HuH-7 (cell line): ENCODE data around the gene MTX1.
"Not testable (repeated sequence)": the region's sequence is repeated elsewhere in the genome, so short reads cannot be mapped to it uniquely, and the experiment has no call there.

Experiments
- DNase-seq: peaks from one replicate; pipeline ENCODE4 v3.0.0; 2011; ENCODE audit warnings: low spot score

Gene MTX1

GRCh38 chr1:155207806-155208540 is 522 bp upstream of the MTX1 start, which contains the start of gene THBS3:
Gene THBS3, minus strand, starts transcription at chr1:155207897. Its CDS starts 21 bp downstream, at chr1:155207876.
- no peak for DNase-seq

GRCh38 chr1:155209312-155209721 is 822 bp downstream of the MTX1 start:
- DNase-seq = no peak

DNA sequence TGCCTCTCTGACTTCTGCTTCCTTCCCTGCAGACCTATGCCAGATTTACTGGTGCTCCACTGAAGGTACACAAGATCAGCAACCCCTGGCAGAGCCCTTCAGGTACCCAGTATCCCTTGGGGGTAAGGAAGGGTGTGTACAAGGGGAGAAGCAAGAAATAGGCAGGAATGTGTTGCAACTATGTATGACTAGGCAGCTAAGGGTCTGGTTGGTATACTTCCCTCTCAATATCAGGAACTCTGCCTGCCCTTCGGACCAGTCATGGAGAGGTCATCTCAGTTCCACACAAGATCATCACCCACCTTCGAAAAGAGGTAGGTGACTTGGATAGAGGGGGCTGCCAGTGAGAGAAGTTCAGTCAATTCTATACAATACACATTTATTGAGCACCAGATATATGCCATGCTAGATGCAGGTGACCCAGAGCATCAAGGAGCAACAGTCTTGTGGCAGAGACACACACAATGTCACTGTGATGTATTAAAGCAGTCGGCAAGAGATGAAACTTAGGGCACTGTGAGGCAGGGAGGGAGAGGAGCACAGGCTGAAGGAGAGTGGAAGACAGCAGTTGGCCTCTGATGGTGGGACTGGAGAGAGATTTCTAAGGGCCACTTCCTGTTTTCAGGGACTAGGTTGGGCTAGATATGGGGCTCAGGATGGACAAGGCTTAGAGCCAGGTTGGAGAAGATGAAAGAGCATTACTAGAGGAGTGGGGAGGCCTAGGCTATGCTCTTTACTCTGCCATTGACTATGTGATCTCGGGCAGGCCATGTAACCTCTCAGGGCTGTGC is 2.0 kb downstream of the MTX1 start:
- DNase-seq = no peak

- DNase-seq = not testable (repeated sequence)
Measured at GRCh38 chr1:155211381-155212050, 3.0 kb downstream of the MTX1 start.

- DNase-seq = not testable (repeated sequence)
Measured at GRCh38 chr1:155212051-155212440, 3.6 kb downstream of the MTX1 start.

DNA sequence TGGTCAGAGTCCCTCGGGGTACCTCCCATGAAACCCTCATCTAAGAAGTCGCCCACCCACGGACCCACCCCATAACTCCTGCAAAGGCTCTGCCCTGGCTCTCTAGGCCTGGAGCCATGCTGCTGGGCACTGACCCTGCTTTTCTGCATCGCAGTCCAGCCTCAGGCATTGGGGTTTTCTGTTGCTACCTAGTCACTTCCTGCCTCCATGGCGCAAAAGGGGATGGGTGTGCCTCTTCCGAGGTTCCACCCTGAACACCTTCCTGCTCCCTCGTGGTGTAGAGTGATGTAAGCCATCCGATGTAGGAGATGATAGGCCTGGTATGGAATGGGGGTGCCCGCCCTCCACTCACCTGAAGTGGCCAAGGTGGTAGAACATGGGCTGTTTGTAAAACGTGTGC is 6.2 kb downstream of the MTX1 start:
- not testable (repeated sequence) for DNase-seq

DNA sequence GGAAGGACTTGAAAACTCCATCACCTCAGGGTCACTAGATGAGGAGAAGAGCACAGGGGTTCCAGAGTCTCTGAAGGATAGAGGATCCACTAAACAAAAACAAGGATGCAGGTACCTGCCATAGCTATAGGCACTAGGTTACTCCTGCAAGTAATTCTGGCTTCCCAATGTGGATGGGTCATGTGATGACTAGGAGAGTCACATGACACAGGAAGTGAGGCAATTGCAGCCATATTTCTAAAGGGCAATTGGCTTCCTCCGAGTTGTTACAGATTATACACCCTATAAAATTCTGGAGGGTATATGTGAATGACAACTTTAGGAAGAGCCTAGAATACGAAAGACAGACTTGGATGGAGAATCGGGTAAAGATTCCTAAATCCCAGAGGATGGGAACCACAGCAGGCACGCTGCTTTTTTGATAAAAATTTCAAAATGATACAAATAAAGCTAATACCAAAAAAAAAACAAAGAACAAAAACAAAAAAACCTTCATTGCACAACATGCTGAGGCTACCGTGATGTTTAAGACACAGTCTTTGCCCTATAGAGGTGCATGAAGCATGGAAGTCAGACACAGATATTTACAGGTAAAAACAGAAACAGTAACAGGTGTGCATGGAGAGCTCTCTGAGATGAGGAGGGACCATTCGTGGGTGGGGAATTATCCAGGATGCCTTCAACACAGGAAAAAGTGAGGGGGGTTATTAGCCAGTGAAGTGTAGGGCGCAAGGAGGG is 10.5 kb downstream of the MTX1 start:
- no peak for DNase-seq

DNA sequence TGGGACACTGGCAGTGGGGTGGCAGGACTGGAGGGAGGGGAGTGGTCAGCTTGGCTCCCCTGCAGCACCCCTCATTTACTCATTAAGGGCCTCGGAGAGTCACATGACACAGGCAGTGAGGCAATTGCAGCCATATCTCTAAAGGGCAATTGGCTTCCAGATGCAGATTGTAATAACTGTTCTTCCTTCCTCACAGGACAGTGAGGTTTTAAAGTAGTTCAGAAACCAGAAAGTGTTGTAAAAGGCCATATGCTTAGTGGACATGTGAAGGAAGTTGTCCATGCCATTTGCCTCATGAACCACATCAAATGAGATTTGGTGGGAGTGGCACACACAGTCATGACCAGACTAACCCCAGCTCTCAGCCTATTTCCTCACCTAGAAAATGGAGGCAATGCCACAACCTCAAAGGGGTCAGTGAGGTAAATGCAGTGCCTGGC is 11.1 kb downstream of the MTX1 start:
- DNase-seq = no peak

- not testable (repeated sequence) for DNase-seq
Measured at GRCh38 chr1:155220211-155220965, 11.9 kb downstream of the MTX1 start.

DNA sequence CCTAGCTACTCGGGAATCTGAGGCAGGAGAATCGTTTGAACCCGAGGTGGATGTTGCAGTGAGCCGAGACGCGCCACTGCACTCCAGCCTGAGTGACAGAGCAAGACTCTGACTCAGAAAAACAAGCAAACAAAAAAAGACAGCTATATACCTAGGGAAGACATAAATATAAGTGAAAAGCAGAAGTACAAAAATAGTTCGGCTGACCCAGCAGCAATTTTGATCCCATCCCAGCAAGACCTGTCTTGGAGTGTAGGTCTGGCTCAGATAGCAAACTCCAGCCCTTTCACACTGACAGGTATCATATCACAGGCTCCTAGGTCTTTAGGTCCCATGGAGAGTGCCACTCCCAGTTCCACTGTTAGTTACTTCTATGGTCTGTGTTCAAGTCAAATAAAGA is 14.6 kb downstream of the MTX1 start:
- DNase-seq = no peak

DNA sequence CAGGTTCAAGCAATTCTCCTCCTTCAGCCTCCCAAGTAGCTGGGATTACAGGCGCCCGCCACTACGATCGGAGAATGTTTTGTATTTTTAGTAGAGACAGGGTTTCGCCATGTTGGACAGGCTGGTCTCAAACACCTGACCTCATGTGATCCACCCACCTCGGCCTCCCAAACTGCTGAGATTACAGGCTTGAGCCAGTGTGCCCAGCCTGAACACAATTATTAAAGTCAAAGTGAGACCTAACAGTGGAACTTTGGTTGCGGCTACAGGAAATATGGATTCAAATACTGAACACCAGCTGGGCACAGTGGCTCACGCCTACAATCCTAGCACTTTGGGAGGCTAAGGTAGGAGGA is 16.9 kb downstream of the MTX1 start:
- DNase-seq = not testable (repeated sequence)

- peak; percentile 66 for DNase-seq
Measured at GRCh38 chr1:155226188-155226909, 17.9 kb downstream of the MTX1 start.

DNA sequence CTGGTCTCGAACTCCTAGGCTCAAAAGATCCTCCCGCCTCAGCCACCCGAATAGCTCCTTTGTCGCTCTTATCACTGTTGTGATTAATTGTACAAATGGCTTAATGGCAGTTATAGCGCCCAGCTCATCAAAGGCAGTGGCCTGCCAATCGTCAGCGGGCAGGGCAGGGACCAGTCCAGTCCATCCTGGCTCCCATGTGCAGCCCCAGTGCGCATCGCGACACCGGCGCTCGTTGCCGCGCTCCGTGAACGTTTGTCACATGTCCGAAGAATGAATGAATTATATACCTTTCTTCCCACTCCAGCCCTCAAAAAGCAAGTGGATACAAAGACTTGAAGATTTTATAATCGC is 18.4 kb downstream of the MTX1 start:
- DNase-seq = peak; percentile 47

GRCh38 chr1:155227261-155228095 is 19.0 kb downstream of the MTX1 start:
- DNase-seq = peak; percentile 99

DNA sequence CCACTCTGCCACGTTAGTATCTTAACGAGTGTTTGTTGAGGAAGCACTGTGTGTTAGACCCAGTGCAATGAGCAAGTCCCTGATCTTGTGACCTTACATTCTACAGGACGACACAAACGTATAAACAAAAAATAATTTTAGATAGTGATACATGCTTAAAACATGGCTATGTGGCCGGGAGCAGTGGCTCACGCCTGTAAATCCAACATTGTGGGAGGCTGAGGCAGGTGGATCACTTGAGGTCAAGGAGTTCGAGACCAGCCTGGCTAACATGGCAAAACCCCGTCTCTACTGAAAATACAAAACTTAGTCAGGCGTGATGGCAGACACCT is 19.6 kb downstream of the MTX1 start:
- no peak for DNase-seq

GRCh38 chr1:155231302-155231701 is 22.8 kb downstream of the MTX1 start:
- not testable (repeated sequence) for DNase-seq

- DNase-seq = not testable (repeated sequence)
Measured at GRCh38 chr1:155232001-155232978, 23.8 kb downstream of the MTX1 start.

DNA sequence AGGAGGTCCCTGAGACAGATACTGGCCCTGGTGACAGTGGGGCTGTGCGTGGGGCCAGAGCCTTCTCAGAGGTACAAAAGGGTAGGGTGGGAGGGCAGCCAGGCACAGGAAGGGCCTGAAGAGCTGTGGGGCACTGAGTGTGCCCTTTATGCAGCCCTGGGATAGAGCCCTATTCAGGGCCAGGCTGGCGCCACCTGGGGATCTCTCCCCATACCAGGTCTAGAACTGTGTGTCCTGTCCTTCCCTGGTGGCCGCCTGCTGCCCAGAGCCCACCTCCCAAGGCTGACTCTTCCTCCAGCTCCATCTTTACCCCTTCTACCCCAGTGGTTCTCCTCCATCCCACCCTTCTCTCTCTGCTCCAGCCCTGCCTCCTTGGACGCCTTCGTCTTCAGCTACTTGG is 25.0 kb downstream of the MTX1 start:
- DNase-seq = not testable (repeated sequence)

DNA sequence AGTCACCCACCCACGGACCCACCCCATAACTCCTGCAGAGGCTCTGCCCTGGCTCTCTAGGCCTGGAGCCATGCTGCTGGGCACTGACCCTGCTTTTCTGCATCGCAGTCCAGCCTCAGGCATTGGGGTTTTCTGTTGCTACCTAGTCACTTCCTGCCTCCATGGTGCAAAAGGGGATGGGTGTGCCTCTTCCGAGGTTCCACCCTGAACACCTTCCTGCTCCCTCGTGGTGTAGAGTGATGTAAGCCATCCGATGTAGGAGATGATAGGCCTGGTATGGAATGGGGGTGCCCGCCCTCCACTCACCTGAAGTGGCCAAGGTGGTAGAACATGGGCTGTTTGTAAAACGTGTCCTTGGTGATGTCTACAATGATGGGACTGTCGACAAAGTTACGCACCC is 26.9 kb downstream of the MTX1 start:
- DNase-seq = not testable (repeated sequence)
